H1 (cell line): ENCODE measurements around the gene PRRX2. TPM values are rescaled to one million over a fixed set of nuclear protein-coding genes. Genes with fewer than 3 reads are reported as not detected.

ENCODE experiments used
- ASH2L ChIP-seq: fragments of 200-600, 300-600 bp; sonication (generic); IDR thresholded peaks from one replicate; pipeline ENCODE4 v1.7.1; 2017; ENCODE audit warnings: low read length
- EP300 ChIP-seq, 2 experiments: IDR thresholded peaks; 1 replicate in 1 of 2; 2 replicates in 1 of 2; pipeline ENCODE4 v1.6.1; 2011 to 2012; ENCODE audit warnings: low read depth in 2 of 2, low read length in 2 of 2, mild to moderate bottlenecking in 2 of 2, borderline replicate concordance in 1 of 2, inconsistent platforms in 1 of 2, moderate library complexity in 1 of 2
- GTF2F1 ChIP-seq: IDR thresholded peaks from 2 replicates; pipeline ENCODE4 v1.6.1; 2012; ENCODE audit warnings: low read depth, low read length, improper control_type of control experiment, borderline replicate concordance
- HDAC6 ChIP-seq: IDR thresholded peaks from one replicate; pipeline ENCODE4 v1.7.1; 2012; ENCODE audit warnings: low read depth, mild to moderate bottlenecking, inconsistent platforms, low read length, moderate library complexity
- JUND ChIP-seq: IDR thresholded peaks from 2 replicates; pipeline ENCODE4 v1.6.1; 2011; ENCODE audit warnings: mild to moderate bottlenecking, improper control_type of control experiment, low read length
- POLR2A ChIP-seq, 2 experiments: IDR thresholded peaks; 1 replicate in 1 of 2; 2 replicates in 1 of 2; pipeline ENCODE4 v1.6.1; 2011; ENCODE audit warnings: low read depth in 2 of 2, low read length in 2 of 2, mild to moderate bottlenecking in 2 of 2; ENCODE audit errors: control extremely low read depth in 1 of 2
- POLR2AphosphoS5 ChIP-seq: IDR thresholded peaks from 2 replicates; pipeline ENCODE4 v1.6.1; 2011; ENCODE audit warnings: low read depth, low read length
- RBBP5 ChIP-seq: IDR thresholded peaks from 2 replicates; pipeline ENCODE4 v1.7.1; 2012; ENCODE audit warnings: low read depth, mild to moderate bottlenecking, inconsistent platforms, low read length, moderate library complexity, borderline replicate concordance
- SAP30 ChIP-seq: fragments of 300-600 bp; sonication (generic); IDR thresholded peaks from 2 replicates; pipeline ENCODE4 v1.7.1; 2012; ENCODE audit warnings: low read length, moderate library complexity, mild to moderate bottlenecking, inconsistent platforms; ENCODE audit not compliant: insufficient read depth, insufficient replicate concordance
- polyA plus RNA-seq, 7 experiments: library from polyadenylated mRNA; depleted of rRNA in 3 of 7; stranded (reverse) in 5 of 7; unstranded in 2 of 7; fragments of >200 nt in 5 of 7; fragments of 200-250 nt in 2 of 7; gene quantifications; 1 replicate in 5 of 7; 2 replicates in 1 of 7; 4 replicates in 1 of 7; pipeline versions ENCODE4 v1.2.1 to v1.2.3, GENCODE V29; 2011 to 2013; ENCODE audit warnings: missing spikeins in 2 of 7, mixed read lengths in 2 of 7
- total RNA-seq: library from RNA; stranded (reverse); fragmentation: NEBNext Ultra II Directional; extraction: Animal tissue kit (Norgen Biotek cat#: 25700); gene quantifications from 2 replicates; pipeline ENCODE4 v1.2.1, GENCODE V29; 2021
- TF ChIP-seq, protein P1 (sequence below): fragments of 300-600 bp; sonication (generic); IDR thresholded peaks from 2 replicates; pipeline ENCODE4 v1.7.1; 2012; ENCODE audit warnings: low read length, moderate library complexity, mild to moderate bottlenecking, inconsistent platforms; ENCODE audit not compliant: insufficient replicate concordance

PRRX2 gene
- total and polyA plus RNA-seq, 2 of the 8 experiments (the other 6 are each of a cell fraction or from before 2014, with no cell fraction given) = 5.8 to 9.2 TPM

- TF ChIP-seq, protein P1, sequence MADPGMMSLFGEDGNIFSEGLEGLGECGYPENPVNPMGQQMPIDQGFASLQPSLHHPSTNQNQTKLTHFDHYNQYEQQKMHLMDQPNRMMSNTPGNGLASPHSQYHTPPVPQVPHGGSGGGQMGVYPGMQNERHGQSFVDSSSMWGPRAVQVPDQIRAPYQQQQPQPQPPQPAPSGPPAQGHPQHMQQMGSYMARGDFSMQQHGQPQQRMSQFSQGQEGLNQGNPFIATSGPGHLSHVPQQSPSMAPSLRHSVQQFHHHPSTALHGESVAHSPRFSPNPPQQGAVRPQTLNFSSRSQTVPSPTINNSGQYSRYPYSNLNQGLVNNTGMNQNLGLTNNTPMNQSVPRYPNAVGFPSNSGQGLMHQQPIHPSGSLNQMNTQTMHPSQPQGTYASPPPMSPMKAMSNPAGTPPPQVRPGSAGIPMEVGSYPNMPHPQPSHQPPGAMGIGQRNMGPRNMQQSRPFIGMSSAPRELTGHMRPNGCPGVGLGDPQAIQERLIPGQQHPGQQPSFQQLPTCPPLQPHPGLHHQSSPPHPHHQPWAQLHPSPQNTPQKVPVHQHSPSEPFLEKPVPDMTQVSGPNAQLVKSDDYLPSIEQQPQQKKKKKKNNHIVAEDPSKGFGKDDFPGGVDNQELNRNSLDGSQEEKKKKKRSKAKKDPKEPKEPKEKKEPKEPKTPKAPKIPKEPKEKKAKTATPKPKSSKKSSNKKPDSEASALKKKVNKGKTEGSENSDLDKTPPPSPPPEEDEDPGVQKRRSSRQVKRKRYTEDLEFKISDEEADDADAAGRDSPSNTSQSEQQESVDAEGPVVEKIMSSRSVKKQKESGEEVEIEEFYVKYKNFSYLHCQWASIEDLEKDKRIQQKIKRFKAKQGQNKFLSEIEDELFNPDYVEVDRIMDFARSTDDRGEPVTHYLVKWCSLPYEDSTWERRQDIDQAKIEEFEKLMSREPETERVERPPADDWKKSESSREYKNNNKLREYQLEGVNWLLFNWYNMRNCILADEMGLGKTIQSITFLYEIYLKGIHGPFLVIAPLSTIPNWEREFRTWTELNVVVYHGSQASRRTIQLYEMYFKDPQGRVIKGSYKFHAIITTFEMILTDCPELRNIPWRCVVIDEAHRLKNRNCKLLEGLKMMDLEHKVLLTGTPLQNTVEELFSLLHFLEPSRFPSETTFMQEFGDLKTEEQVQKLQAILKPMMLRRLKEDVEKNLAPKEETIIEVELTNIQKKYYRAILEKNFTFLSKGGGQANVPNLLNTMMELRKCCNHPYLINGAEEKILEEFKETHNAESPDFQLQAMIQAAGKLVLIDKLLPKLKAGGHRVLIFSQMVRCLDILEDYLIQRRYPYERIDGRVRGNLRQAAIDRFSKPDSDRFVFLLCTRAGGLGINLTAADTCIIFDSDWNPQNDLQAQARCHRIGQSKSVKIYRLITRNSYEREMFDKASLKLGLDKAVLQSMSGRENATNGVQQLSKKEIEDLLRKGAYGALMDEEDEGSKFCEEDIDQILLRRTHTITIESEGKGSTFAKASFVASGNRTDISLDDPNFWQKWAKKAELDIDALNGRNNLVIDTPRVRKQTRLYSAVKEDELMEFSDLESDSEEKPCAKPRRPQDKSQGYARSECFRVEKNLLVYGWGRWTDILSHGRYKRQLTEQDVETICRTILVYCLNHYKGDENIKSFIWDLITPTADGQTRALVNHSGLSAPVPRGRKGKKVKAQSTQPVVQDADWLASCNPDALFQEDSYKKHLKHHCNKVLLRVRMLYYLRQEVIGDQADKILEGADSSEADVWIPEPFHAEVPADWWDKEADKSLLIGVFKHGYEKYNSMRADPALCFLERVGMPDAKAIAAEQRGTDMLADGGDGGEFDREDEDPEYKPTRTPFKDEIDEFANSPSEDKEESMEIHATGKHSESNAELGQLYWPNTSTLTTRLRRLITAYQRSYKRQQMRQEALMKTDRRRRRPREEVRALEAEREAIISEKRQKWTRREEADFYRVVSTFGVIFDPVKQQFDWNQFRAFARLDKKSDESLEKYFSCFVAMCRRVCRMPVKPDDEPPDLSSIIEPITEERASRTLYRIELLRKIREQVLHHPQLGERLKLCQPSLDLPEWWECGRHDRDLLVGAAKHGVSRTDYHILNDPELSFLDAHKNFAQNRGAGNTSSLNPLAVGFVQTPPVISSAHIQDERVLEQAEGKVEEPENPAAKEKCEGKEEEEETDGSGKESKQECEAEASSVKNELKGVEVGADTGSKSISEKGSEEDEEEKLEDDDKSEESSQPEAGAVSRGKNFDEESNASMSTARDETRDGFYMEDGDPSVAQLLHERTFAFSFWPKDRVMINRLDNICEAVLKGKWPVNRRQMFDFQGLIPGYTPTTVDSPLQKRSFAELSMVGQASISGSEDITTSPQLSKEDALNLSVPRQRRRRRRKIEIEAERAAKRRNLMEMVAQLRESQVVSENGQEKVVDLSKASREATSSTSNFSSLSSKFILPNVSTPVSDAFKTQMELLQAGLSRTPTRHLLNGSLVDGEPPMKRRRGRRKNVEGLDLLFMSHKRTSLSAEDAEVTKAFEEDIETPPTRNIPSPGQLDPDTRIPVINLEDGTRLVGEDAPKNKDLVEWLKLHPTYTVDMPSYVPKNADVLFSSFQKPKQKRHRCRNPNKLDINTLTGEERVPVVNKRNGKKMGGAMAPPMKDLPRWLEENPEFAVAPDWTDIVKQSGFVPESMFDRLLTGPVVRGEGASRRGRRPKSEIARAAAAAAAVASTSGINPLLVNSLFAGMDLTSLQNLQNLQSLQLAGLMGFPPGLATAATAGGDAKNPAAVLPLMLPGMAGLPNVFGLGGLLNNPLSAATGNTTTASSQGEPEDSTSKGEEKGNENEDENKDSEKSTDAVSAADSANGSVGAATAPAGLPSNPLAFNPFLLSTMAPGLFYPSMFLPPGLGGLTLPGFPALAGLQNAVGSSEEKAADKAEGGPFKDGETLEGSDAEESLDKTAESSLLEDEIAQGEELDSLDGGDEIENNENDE = no peak
- TF ChIP-seq EP300 (IDR thresholded peaks at IDR 0.05; ENCODE audit: borderline replicate concordance in 1 of 2, low read depth in 2 of 2, low read length in 2 of 2) = peak in 1 of 2 experiments; percentile 73; a peak in 1 of 3 replicates
- no peak for TF ChIP-seq GTF2F1
- peak in 1 of 2 experiments; percentile 62; a peak in 1 of 3 replicates for TF ChIP-seq POLR2A (IDR thresholded peaks at IDR 0.05; ENCODE audit: control extremely low read depth in 1 of 2, low read depth in 2 of 2, low read length in 2 of 2)
- TF ChIP-seq ASH2L = peak; percentile 76
- TF ChIP-seq HDAC6 = no peak
- 0 out of 2 replicates have a peak, but pooled peaks have one; percentile 14 for TF ChIP-seq POLR2AphosphoS5
- no peak for TF ChIP-seq RBBP5
- TF ChIP-seq JUND = no peak; the same call in 1 of the 2 replicates
- no peak for TF ChIP-seq SAP30
Observed at GRCh38 chr9:129641750-129642585, 23.5 kb upstream of the PRRX2 start, which contains the start of gene ASB6 (continued).
